ENCODE measurements around the gene GALR2. TPM values are rescaled to one million over a fixed set of nuclear protein-coding genes. Genes with fewer than 3 reads are reported as not detected.

The GALR2 gene
- total RNA-seq, 1 donor from 2014 or later = 0.17 TPM

GRCh38 chr17:76087531-76087930 lies 12.9 kb downstream of the GALR2 start:
- TF ChIP-seq CTCF (conservative IDR thresholded peaks at IDR 0.05; ENCODE audit: low read depth, low read length) = no peak
- no peak for DNase-seq (ENCODE audit: low read depth)
- no peak overlapping the region for H3K4me3 ChIP-seq (ENCODE audit: low read depth, low read length)

GRCh38 chr17:76088041-76088867 lies 13.7 kb downstream of the GALR2 start:
- TF ChIP-seq CTCF (conservative IDR thresholded peaks at IDR 0.05; ENCODE audit: low read depth, low read length) = peak; percentile 17
- no peak overlapping the region for H3K4me3 ChIP-seq (ENCODE audit: low read depth, low read length)
- DNase-seq (ENCODE audit: low read depth) = no peak

- H3K4me3 ChIP-seq (ENCODE audit: low read depth, low read length) = no peak overlapping the region
- no peak for DNase-seq (ENCODE audit: low read depth)
- no peak for TF ChIP-seq CTCF (conservative IDR thresholded peaks at IDR 0.05; ENCODE audit: low read depth, low read length)
These were observed 14.4 kb downstream of the GALR2 start for GRCh38 chr17:76088868-76089576.

GRCh38 chr17:76089680-76090516 lies 15.3 kb downstream of the GALR2 start:
- TF ChIP-seq CTCF (conservative IDR thresholded peaks at IDR 0.05; ENCODE audit: low read depth, low read length) = no peak
- no peak for DNase-seq (ENCODE audit: low read depth)
- H3K4me3 ChIP-seq (ENCODE audit: low read depth, low read length) = no peak overlapping the region

- DNase-seq (ENCODE audit: low read depth) = no peak
- no peak for TF ChIP-seq CTCF (conservative IDR thresholded peaks at IDR 0.05; ENCODE audit: low read depth, low read length)
- H3K4me3 ChIP-seq (ENCODE audit: low read depth, low read length) = no peak overlapping the region
These were observed 16.0 kb downstream of the GALR2 start for GRCh38 chr17:76090517-76091129.

GRCh38 chr17:76091526-76092286 lies 17.1 kb downstream of the GALR2 start:
- H3K4me3 ChIP-seq (ENCODE audit: low read depth, low read length) = no peak overlapping the region
- DNase-seq (ENCODE audit: low read depth) = no peak
- no peak for TF ChIP-seq CTCF (conservative IDR thresholded peaks at IDR 0.05; ENCODE audit: low read depth, low read length)

Measured in epithelial cell of proximal tubule (primary cell).